H1 (cell line): Measurements from ENCODE around the gene TUBB8. TPM values are rescaled to one million over a fixed set of nuclear protein-coding genes. Genes with fewer than 3 reads are reported as not detected.

Experiments used
- KDM5A ChIP-seq: fragments of 200-600 bp; IDR thresholded peaks from 2 replicates; pipeline ENCODE4 v1.7.1; 2012; ENCODE audit warnings: mild to moderate bottlenecking, low read length, inconsistent platforms, mixed read lengths
- polyA plus RNA-seq, 7 experiments: library from polyadenylated mRNA; depleted of rRNA in 3 of 7; stranded (reverse) in 5 of 7; unstranded in 2 of 7; fragments of >200 nt in 5 of 7; fragments of 200-250 nt in 2 of 7; gene quantifications; 1 replicate in 5 of 7; 2 replicates in 1 of 7; 4 replicates in 1 of 7; pipeline versions ENCODE4 v1.2.1 to v1.2.3, GENCODE V29; 2011 to 2013; ENCODE audit warnings: missing spikeins in 2 of 7, mixed read lengths in 2 of 7
- total RNA-seq: library from RNA; stranded (reverse); fragmentation: NEBNext Ultra II Directional; extraction: Animal tissue kit (Norgen Biotek cat#: 25700); gene quantifications from 2 replicates; pipeline ENCODE4 v1.2.1, GENCODE V29; 2021

TUBB8 gene
- total and polyA plus RNA-seq, 2 of the 8 experiments (the other 6 are each of a cell fraction or from before 2014, with no cell fraction given), result 1.4 to 1.5 TPM

GRCh38 chr10:90161-90560 is 41.1 kb upstream of the TUBB8 start (continued):
- no peak for TF ChIP-seq KDM5A
